Testis (tissue), 2 donors: ENCODE data around the gene MLF2.

Experiments
- POLR2A ChIP-seq: fragments of 450-650 bp; IDR thresholded peaks from one replicate; pipeline ENCODE4 v1.6.1; 2017; ENCODE audit warnings: antibody characterized with exemption, mild to moderate bottlenecking, moderate library complexity
- TF ChIP-seq, protein P1 (sequence below), 3 experiments: fragments of 450-650 bp in 2 of 3; fragments of 200-600 bp in 1 of 3; sonication (generic) in 1 of 3; IDR thresholded peaks; one replicate each; pipeline ENCODE4 v1.5.1; 2016 to 2019; ENCODE audit warnings: antibody characterized with exemption in 3 of 3, mild to moderate bottlenecking in 2 of 3, moderate library complexity in 1 of 3

DNA sequence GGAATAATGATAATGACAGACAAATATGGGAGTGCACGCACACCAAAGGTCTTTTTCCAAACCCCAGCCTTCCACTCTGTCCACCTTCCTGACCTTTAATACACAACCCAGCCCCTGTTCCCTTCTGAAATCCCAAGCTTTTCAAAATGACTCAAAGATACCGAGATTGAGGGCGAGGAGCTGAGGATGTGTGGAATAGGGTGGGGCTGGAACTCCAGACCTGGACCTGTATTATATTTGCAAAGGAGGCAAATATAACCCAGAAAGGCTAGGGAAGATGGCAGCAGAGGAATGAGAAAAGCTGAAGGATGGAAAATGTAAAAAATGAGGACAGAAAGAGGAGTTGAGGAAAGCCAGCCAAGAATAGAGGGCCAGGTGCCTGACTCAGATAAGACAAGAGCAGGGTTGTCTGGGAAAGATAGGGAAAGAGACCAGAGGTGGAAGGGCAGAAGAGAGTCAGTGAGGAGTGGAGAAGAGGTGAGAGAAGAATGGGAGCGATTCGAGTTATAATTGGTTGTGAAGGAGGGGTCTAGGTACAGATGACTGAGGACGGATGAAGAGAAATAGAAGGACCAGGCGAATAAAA lies 12.2 kb upstream of the MLF2 start:
- TF ChIP-seq, protein P1, sequence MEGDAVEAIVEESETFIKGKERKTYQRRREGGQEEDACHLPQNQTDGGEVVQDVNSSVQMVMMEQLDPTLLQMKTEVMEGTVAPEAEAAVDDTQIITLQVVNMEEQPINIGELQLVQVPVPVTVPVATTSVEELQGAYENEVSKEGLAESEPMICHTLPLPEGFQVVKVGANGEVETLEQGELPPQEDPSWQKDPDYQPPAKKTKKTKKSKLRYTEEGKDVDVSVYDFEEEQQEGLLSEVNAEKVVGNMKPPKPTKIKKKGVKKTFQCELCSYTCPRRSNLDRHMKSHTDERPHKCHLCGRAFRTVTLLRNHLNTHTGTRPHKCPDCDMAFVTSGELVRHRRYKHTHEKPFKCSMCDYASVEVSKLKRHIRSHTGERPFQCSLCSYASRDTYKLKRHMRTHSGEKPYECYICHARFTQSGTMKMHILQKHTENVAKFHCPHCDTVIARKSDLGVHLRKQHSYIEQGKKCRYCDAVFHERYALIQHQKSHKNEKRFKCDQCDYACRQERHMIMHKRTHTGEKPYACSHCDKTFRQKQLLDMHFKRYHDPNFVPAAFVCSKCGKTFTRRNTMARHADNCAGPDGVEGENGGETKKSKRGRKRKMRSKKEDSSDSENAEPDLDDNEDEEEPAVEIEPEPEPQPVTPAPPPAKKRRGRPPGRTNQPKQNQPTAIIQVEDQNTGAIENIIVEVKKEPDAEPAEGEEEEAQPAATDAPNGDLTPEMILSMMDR (IDR thresholded peaks at IDR 0.05), result no peak
- no peak for TF ChIP-seq POLR2A
